ENCODE measurements around the gene TMEM176A.

DNA sequence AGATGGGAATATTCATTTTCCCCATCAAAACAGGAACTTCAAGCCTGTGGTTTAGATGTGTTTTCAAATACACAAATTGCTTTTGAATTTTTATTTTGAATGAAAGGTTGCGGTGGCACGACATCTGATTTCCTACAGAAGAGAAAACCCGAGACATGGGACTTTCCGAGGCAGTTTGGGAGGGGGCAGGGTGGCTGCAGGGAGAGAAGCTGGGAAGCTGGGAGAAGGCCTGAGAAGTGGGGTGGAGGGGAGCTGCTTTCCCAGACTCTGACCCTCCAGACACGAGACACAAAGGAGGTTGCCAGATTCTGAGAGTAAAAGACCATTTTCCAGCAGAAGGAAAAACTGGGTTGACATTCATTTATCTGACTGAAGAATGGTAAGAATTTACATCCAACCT, 19.6 kb downstream of the TMEM176A start:
- TF ChIP-seq, protein P1, sequence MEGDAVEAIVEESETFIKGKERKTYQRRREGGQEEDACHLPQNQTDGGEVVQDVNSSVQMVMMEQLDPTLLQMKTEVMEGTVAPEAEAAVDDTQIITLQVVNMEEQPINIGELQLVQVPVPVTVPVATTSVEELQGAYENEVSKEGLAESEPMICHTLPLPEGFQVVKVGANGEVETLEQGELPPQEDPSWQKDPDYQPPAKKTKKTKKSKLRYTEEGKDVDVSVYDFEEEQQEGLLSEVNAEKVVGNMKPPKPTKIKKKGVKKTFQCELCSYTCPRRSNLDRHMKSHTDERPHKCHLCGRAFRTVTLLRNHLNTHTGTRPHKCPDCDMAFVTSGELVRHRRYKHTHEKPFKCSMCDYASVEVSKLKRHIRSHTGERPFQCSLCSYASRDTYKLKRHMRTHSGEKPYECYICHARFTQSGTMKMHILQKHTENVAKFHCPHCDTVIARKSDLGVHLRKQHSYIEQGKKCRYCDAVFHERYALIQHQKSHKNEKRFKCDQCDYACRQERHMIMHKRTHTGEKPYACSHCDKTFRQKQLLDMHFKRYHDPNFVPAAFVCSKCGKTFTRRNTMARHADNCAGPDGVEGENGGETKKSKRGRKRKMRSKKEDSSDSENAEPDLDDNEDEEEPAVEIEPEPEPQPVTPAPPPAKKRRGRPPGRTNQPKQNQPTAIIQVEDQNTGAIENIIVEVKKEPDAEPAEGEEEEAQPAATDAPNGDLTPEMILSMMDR (IDR thresholded peaks at IDR 0.05; ENCODE audit: low read depth, low read length): no peak
- TF ChIP-seq POLR2A (IDR thresholded peaks at IDR 0.05; ENCODE audit: extremely low read depth, insufficient read length): no peak
- TF ChIP-seq, protein P2, sequence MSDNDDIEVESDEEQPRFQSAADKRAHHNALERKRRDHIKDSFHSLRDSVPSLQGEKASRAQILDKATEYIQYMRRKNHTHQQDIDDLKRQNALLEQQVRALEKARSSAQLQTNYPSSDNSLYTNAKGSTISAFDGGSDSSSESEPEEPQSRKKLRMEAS (IDR thresholded peaks at IDR 0.05; ENCODE audit: low read depth, low read length): no peak

Measured in NB4 (cell line).